ENCODE measurements around the gene INPP5D.

Gene INPP5D

GRCh38 chr2:233059797-233060500 lies at the start of gene INPP5D:
Gene INPP5D (plus strand): TSS chr2:233060342. CDS start chr2:233060479, 137 bp downstream.
- in situ Hi-C loops (cut with HindIII; ENCODE audit: low sequenced_read_pairs) = no loop called here

GRCh38 chr2:233010569-233011267 lies 49.4 kb upstream of the INPP5D start:
- in situ Hi-C loops (cut with HindIII; ENCODE audit: low sequenced_read_pairs) = loop anchor here (25.0 kb wide), 1 partner anchor 423 kb away; no protein-coding TSS in a partner anchor

- in situ Hi-C loops (cut with HindIII; ENCODE audit: low sequenced_read_pairs) = loop anchor here (25.0 kb wide), 1 partner anchor 424 kb away; no protein-coding TSS in a partner anchor
Observed at GRCh38 chr2:233011268-233011650, 48.9 kb upstream of the INPP5D start.

- in situ Hi-C loops (cut with HindIII; ENCODE audit: low sequenced_read_pairs) = loop anchor here (25.0 kb wide), 1 partner anchor 424 kb away; no protein-coding TSS in a partner anchor
Observed at GRCh38 chr2:233011702-233012131, 48.4 kb upstream of the INPP5D start.

GRCh38 chr2:233012301-233012971 lies 47.7 kb upstream of the INPP5D start:
- in situ Hi-C loops (cut with HindIII; ENCODE audit: low sequenced_read_pairs) = loop anchor here (25.0 kb wide), 1 partner anchor 425 kb away; no protein-coding TSS in a partner anchor

DNA sequence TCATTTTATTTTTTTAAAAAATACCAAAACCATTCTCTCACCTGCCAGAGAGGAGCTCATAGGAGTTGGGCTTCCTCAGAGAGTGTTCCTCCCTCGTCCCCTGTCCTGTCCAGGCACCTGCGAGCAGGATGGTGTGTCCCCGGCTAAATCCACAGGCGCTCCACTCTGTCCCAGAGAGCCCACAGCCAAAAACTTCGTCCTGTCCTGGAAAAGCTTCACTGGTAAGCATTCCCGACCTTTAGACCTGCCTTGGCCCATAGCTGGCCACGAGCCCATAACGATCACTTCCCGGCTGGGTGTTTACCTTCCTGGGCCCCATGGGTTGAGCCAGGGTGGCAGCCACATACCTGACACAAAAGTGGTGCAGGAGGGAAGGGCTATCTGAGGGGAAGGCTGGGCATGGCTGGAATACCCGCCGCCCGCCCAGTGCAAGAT lies 47.1 kb upstream of the INPP5D start, which contains the start of gene NGEF:
NGEF (minus strand) TSS at position 230 of the 435 bp plus-strand sequence. CDS start 38,366 bp downstream, outside the sequence.
- in situ Hi-C loops (cut with HindIII; ENCODE audit: low sequenced_read_pairs) = loop anchor here (25.0 kb wide), 1 partner anchor 426 kb away; no protein-coding TSS in a partner anchor

DNA sequence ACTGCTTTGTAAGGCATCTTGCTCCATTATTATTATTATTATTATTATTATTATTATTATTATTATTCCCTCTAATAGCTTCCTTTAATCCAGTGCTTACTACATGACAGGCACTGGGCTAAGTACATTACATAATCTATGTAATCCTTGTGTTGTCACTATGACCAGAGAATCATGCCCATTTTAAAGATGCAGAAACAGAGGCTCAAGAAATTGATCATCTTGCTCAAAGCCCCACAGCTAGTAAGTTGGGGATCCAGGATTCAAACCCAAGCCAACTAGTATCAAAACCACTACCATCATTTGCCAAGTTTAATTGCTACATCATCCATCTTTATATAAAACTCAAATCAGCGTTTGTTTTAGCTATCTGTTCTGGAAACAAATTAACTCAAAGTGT lies 46.5 kb upstream of the INPP5D start:
- in situ Hi-C loops (cut with HindIII; ENCODE audit: low sequenced_read_pairs) = loop anchor here (25.0 kb wide), 1 partner anchor 426 kb away; no protein-coding TSS in a partner anchor

- in situ Hi-C loops (cut with HindIII; ENCODE audit: low sequenced_read_pairs) = loop anchor here (25.0 kb wide), 1 partner anchor 428 kb away; no protein-coding TSS in a partner anchor
Observed at GRCh38 chr2:233015019-233015645, 45.0 kb upstream of the INPP5D start.

GRCh38 chr2:233017947-233018346 lies 42.2 kb upstream of the INPP5D start:
- in situ Hi-C loops (cut with HindIII; ENCODE audit: low sequenced_read_pairs) = loop anchor here (25.0 kb wide), 1 partner anchor 431 kb away; no protein-coding TSS in a partner anchor

DNA sequence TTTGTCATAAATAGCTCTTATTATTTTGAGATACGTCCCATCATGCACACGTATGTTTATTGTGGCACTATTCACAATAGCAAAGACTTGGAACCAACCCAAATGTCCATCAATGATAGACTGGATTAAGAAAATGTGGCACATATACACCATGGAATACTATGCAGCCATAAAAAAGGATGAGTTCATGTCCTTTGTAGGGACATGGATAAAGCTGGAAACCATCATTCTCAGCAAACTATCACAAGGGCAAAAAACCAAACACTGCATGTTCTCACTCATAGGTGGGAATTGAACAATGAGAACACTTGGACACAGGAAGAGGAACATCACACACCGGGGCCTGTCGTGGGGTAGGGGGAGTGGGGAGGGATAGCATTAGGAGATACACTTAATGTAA lies 40.5 kb upstream of the INPP5D start:
- in situ Hi-C loops (cut with HindIII; ENCODE audit: low sequenced_read_pairs) = loop anchor here (25.0 kb wide), 1 partner anchor 432 kb away; no protein-coding TSS in a partner anchor

DNA sequence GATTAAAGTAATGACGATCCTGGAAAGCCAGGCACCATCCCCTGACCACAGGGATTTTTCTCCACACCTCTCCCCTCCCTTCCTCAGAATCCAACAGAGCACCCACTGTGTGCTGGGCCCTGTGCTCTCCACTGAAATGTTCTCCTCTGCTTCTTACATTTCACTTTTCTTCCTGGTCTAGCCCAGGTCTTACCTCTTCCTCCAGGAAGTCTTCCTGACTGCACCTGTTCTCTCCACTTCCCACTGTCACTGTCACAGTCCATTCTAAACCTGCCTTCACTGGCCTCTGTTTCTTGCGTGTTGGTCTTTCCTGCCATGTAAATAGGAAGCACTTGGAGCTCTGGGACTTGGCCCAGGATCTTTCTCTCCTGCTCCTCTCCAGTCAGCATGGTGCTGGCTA lies 39.7 kb upstream of the INPP5D start:
- in situ Hi-C loops (cut with HindIII; ENCODE audit: low sequenced_read_pairs) = loop anchor here (25.0 kb wide), 1 partner anchor 433 kb away; no protein-coding TSS in a partner anchor

- in situ Hi-C loops (cut with HindIII; ENCODE audit: low sequenced_read_pairs) = loop anchor here (25.0 kb wide), 1 partner anchor 434 kb away; no protein-coding TSS in a partner anchor
Observed at GRCh38 chr2:233021771-233022170, 38.4 kb upstream of the INPP5D start.

- in situ Hi-C loops (cut with HindIII; ENCODE audit: low sequenced_read_pairs) = loop anchor here (25.0 kb wide), 1 partner anchor 435 kb away; no protein-coding TSS in a partner anchor
Observed at GRCh38 chr2:233022561-233022960, 37.6 kb upstream of the INPP5D start.

DNA sequence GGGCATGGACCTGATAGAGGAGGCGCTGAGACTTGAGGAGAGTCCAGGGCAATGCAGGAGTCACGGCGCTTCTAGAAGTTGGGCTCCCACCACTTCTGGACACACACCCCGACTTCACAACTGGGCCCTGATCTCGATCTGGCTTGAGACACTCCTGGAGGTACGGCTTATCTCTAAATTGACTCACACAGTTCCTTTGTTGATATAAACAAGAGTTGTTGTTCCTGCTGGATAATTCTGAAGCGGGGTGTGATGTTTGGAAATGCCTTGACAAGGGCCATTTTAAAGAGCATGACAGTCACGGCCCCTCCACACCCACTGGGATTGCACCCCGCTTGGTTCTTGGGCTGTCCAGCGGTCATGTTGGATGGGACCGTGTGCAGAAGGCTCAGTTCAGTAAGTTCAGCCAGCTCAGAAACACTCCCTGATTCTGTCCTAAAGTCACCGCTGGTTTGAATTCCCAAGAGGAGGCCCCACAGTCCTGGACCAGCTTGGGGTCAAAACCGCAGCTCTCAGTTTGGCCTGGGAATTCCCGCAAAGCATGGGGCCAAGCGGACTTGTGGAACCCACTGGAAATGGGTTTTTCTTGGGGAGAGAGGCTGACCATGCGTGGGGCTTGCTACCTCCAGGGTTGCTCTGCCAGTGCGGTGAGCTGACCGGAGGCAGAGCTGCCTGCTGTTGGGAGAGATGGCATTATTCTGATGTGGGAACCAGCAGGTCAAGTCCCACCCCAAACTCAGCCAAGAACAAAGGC lies 37.0 kb upstream of the INPP5D start:
- in situ Hi-C loops (cut with HindIII; ENCODE audit: low sequenced_read_pairs) = loop anchor here (25.0 kb wide), 1 partner anchor 436 kb away; no protein-coding TSS in a partner anchor

GRCh38 chr2:233023761-233024410 lies 36.3 kb upstream of the INPP5D start:
- in situ Hi-C loops (cut with HindIII; ENCODE audit: low sequenced_read_pairs) = loop anchor here (25.0 kb wide), 1 partner anchor 437 kb away; no protein-coding TSS in a partner anchor

- in situ Hi-C loops (cut with HindIII; ENCODE audit: low sequenced_read_pairs) = no loop called here
Observed at GRCh38 chr2:233025706-233026105, 34.4 kb upstream of the INPP5D start.

DNA sequence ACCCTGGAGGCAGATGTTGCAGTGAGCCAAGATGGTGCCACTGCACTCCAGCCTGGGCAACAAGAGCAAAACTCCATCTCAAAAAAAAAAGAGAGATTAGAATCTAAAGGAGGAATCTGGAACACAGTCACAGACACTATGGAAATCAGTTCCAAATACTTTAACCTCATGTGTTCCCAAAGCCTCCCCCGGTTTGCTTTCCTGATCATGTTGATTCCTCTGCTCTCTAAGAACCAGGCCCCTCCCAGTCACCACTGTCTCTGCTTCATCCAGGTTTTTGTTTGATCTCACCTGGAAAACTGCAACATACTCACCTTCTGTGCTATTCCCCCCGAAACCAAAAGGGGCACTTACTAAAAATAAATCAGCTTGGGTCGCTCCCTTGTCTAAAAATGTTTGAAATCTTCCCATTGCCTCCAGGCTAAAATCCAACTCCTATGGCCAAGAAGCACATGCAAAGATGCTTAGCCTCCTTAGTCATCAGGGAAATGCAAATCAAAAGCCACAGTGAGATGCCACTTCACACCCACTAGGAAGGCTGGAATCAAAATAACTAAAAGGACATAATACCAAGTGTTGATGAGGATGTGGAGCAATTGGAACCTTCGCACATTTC lies 33.8 kb upstream of the INPP5D start:
- in situ Hi-C loops (cut with HindIII; ENCODE audit: low sequenced_read_pairs) = no loop called here

DNA sequence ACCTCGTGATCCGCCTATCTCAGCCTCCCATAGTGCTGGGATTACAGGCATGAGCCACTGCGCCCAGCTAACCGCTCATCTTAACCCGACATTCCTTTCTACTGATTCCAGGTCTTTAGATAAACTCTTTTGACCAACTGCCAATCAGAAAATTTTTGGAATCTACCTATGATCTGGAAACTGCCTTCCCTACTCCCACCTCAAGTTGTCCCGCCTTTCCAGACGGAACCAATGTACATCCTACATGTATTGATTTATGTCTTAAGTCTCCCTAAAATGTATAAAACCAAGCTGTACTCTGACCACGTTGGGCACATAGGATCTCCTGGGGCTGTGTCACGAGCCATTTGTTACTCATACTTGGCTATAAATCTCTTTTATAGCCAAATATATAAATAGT lies 30.8 kb upstream of the INPP5D start:
- in situ Hi-C loops (cut with HindIII; ENCODE audit: low sequenced_read_pairs) = no loop called here

All from DLD1 (cell line).